CD14-positive monocyte (primary cell): ENCODE results near the gene KRT27. TPM values are rescaled to one million over a fixed set of nuclear protein-coding genes. Genes with fewer than 3 reads are reported as not detected.
A peak's percentile ranks its signal among the peaks of the same experiment; 100 is the strongest.

Source experiments
- DNase-seq, 3 donors: peaks; one replicate each; pipeline ENCODE4 v3.0.0-alpha.2; 2011 to 2022
- H2AFZ ChIP-seq: 2 replicates; pipeline ENCODE4 v1.6.0; 2012; ENCODE audit warnings: mild to moderate bottlenecking, low read depth, low read length, inconsistent platforms; ENCODE audit not compliant: insufficient read depth, poor library complexity, severe bottlenecking
- H3K27ac ChIP-seq, 2 donors: 1 replicate in 1 of 2; 2 replicates in 1 of 2; pipeline ENCODE4 v1.5.1; 2012 to 2013; ENCODE audit warnings: low read length in 2 of 2, control low read depth in 1 of 2, inconsistent platforms in 1 of 2, low read depth in 1 of 2, mild to moderate bottlenecking in 1 of 2
- H3K27me3 ChIP-seq, 2 donors: one replicate each; pipeline versions ENCODE4 v1.6.0 to v1.6.1; 2011 to 2013; ENCODE audit warnings: low read length in 2 of 2; ENCODE audit not compliant: control insufficient read depth in 2 of 2, insufficient read depth in 2 of 2
- H3K36me3 ChIP-seq, 2 donors: replicated peaks in 1 of 2; 1 replicate in 1 of 2; 2 replicates in 1 of 2; pipeline versions ENCODE4 v1.5.1 to v1.6.1; 2012 to 2013; ENCODE audit warnings: low read length in 2 of 2, control low read depth in 1 of 2, inconsistent platforms in 1 of 2, mild to moderate bottlenecking in 1 of 2; ENCODE audit not compliant: insufficient read depth in 2 of 2, control insufficient read depth in 1 of 2
- H3K4me1 ChIP-seq, 2 donors: 1 replicate in 1 of 2; 2 replicates in 1 of 2; pipeline versions ENCODE4 v1.5.1 to v1.6.1; 2012 to 2013; ENCODE audit warnings: low read length in 2 of 2, control low read depth in 1 of 2, inconsistent platforms in 1 of 2, mild to moderate bottlenecking in 1 of 2, moderate library complexity in 1 of 2; ENCODE audit not compliant: insufficient read depth in 2 of 2, control insufficient read depth in 1 of 2
- H3K4me2 ChIP-seq: replicated peaks from 2 replicates; pipeline ENCODE3; 2012; ENCODE audit warnings: low read length, moderate library complexity, mild to moderate bottlenecking; ENCODE audit not compliant: poor library complexity, severe bottlenecking; ENCODE audit errors: extremely low read depth
- H3K4me3 ChIP-seq, 3 experiments: fragments of 200-600 bp in 1 of 3; sonication (generic) in 1 of 3; replicated peaks in 1 of 3; 1 replicate in 2 of 3; 2 replicates in 1 of 3; pipeline ENCODE4 v1.5.1; 2011 to 2013; ENCODE audit warnings: low read length in 3 of 3, mild to moderate bottlenecking in 3 of 3, control low read depth in 2 of 3, low read depth in 2 of 3, inconsistent platforms in 1 of 3, moderate library complexity in 1 of 3
- H3K79me2 ChIP-seq: 2 replicates; pipeline ENCODE4 v1.6.0; 2012; ENCODE audit warnings: mild to moderate bottlenecking, control low read depth, inconsistent platforms, low read length, moderate library complexity; ENCODE audit not compliant: insufficient read depth
- H3K9ac ChIP-seq: 2 replicates; pipeline ENCODE4 v1.6.0; 2017; ENCODE audit warnings: low read length, mild to moderate bottlenecking; ENCODE audit not compliant: insufficient read depth, poor library complexity, severe bottlenecking
- H3K9me3 ChIP-seq, 2 donors: replicated peaks in 1 of 2; 1 replicate in 1 of 2; 2 replicates in 1 of 2; pipeline versions ENCODE4 v1.5.1 to v1.6.1; 2012 to 2013; ENCODE audit warnings: low read length in 2 of 2, control low read depth in 1 of 2; ENCODE audit not compliant: control insufficient read depth in 1 of 2, insufficient read depth in 1 of 2
- H4K20me1 ChIP-seq: 2 replicates; pipeline ENCODE4 v1.6.0; 2012; ENCODE audit warnings: mild to moderate bottlenecking, low read length, control low read depth, moderate library complexity; ENCODE audit not compliant: insufficient read depth
- H3K27ac Mint-ChIP-seq, 7 donors: one replicate each; pipeline ENCODE4 v1.8.0; 2020; ENCODE audit warnings: mild to moderate bottlenecking in 7 of 7, mixed read lengths in 7 of 7, moderate library complexity in 6 of 7, inconsistent platforms in 2 of 7
- H3K27me3 Mint-ChIP-seq, 3 donors: one replicate each; pipeline ENCODE4 v1.8.0; 2021 to 2022; ENCODE audit warnings: low read depth in 3 of 3, mild to moderate bottlenecking in 3 of 3, mixed read lengths in 3 of 3, moderate library complexity in 3 of 3, inconsistent platforms in 1 of 3
- H3K36me3 Mint-ChIP-seq, 2 donors: one replicate each; pipeline ENCODE4 v1.8.0; 2020; ENCODE audit warnings: mixed read lengths in 2 of 2, inconsistent platforms in 1 of 2, mild to moderate bottlenecking in 1 of 2
- H3K4me1 Mint-ChIP-seq: one replicate; pipeline ENCODE4 v1.8.0; 2020; ENCODE audit warnings: mild to moderate bottlenecking, mixed read lengths
- H3K4me3 Mint-ChIP-seq, 2 donors: one replicate each; pipeline ENCODE4 v1.8.0; 2020; ENCODE audit warnings: mild to moderate bottlenecking in 2 of 2, mixed read lengths in 2 of 2, moderate library complexity in 1 of 2
- H3K9me3 Mint-ChIP-seq, 7 donors: one replicate each; pipeline ENCODE4 v1.8.0; 2020 to 2022; ENCODE audit warnings: mixed read lengths in 7 of 7, mild to moderate bottlenecking in 6 of 7, moderate library complexity in 6 of 7, inconsistent platforms in 2 of 7
- CTCF ChIP-seq: fragments of 200-600 bp; IDR thresholded peaks from one replicate; pipeline ENCODE4 v1.8.0; 2022; ENCODE audit warnings: antibody characterized with exemption, mild to moderate bottlenecking
- WGBS: methylation state at CpG from one replicate; pipeline ENCODE4 v1.1.5; 2013; ENCODE audit warnings: missing lambda C conversion rate; ENCODE audit not compliant: insufficient coverage; 5-methylcytosine and 5-hydroxymethylcytosine counted together
- intact Hi-C, 2 donors: fragments of 100-400 bp; cut with micrococcal nuclease; formaldehyde crosslinking; loops; one replicate each; pipeline versions ENCODE4 v1.15.0 to v1.15.1; 2023
- polyA plus RNA-seq, 3 donors: library from polyadenylated mRNA; depleted of rRNA in 1 of 3; unstranded in 2 of 3; stranded (reverse) in 1 of 3; fragments of 300-500 nt in 2 of 3; fragments of >200 nt in 1 of 3; fragmentation: Illumina TruSeq in 2 of 3; gene quantifications; 1 replicate in 2 of 3; 2 replicates in 1 of 3; pipeline ENCODE4 v1.2.3, GENCODE V29; 2012 to 2021

Gene KRT27
- polyA plus RNA-seq, 3 donors, result not detected

GRCh38 chr17:40828454-40829044 is 46.2 kb upstream of the KRT27 start:
- no peaks in the 10 kb centered on the region for H4K20me1 ChIP-seq
- WGBS, result no CpG with 5 or more reads among the region's 4 CpGs
- no peak overlapping the region for H3K9ac ChIP-seq
- no peak overlapping the region for H3K4me3 ChIP-seq
- H2AFZ ChIP-seq, result no peak overlapping the region
- TF ChIP-seq CTCF, result no peak
- no peaks in the 10 kb centered on the region for H3K36me3 ChIP-seq
- no peak overlapping the region for H3K4me2 ChIP-seq
- no peaks in the 10 kb centered on the region for H3K9me3 ChIP-seq
- H3K27ac ChIP-seq, result no peak overlapping the region
- no peak for DNase-seq
- intact Hi-C loops, result no loop called here
- no peaks in the 10 kb centered on the region for H3K4me1 ChIP-seq
- H3K4me1 Mint-ChIP-seq, result no peaks in the 10 kb centered on the region
- H3K27ac Mint-ChIP-seq, result no peak overlapping the region
- H3K9me3 Mint-ChIP-seq, result peaks cover 2 to 8% (median 4%) of the 10 kb centered on the region in 7 donors
- H3K79me2 ChIP-seq, result no peaks in the 10 kb centered on the region
- H3K36me3 Mint-ChIP-seq, result no peaks in the 10 kb centered on the region
- peaks cover 12 to 26% (median 18%) of the 10 kb centered on the region in 3 donors for H3K27me3 Mint-ChIP-seq
- peaks cover 5 to 9% of the 10 kb centered on the region in 2 donors for H3K27me3 ChIP-seq
- H3K4me3 Mint-ChIP-seq, result peak overlapping the region in 1 of 2 donors; percentile 37

- Histone ChIP-seq H3K9ac (no peak overlapping the region), H3K27me3 (peaks cover 5 to 11% of the 10 kb centered on the region in 2 donors), H3K9me3 (no peaks in the 10 kb centered on the region), H3K27ac (no peak overlapping the region), H3K4me1 (no peaks in the 10 kb centered on the region), H2AFZ (no peak overlapping the region), H3K36me3 (no peaks in the 10 kb centered on the region), H3K79me2 (no peaks in the 10 kb centered on the region), H4K20me1 (no peaks in the 10 kb centered on the region), H3K4me3 (no peak overlapping the region), H3K4me2 (no peak overlapping the region)
- intact Hi-C loops, result no loop called here
- H3K36me3 Mint-ChIP-seq, result no peaks in the 10 kb centered on the region
- peaks cover 13 to 26% (median 19%) of the 10 kb centered on the region in 3 donors for H3K27me3 Mint-ChIP-seq
- H3K27ac Mint-ChIP-seq, result no peak overlapping the region
- WGBS, result 20% methylated on average over 2 of the region's 7 CpGs
- TF ChIP-seq CTCF, result no peak
- peaks cover 2 to 8% (median 4%) of the 10 kb centered on the region in 7 donors for H3K9me3 Mint-ChIP-seq
- H3K4me1 Mint-ChIP-seq, result no peaks in the 10 kb centered on the region
- H3K4me3 Mint-ChIP-seq, result no peak overlapping the region
- no peak for DNase-seq
Observed at GRCh38 chr17:40827746-40828453, 45.5 kb upstream of the KRT27 start.
